Measurements from ENCODE around the gene GPX4. TPM values are rescaled to one million over a fixed set of nuclear protein-coding genes. Genes with fewer than 3 reads are reported as not detected.
A peak's percentile ranks its signal among the peaks of the same experiment; 100 is the strongest.

Gene GPX4
- total and polyA plus RNA-seq, 9 of the 15 experiments (the other 6 are each of a cell fraction or from before 2014, with no cell fraction given) = 61.4 to 661 (median 349) TPM

GRCh38 chr19:1111641-1112267 lies 8.0 kb downstream of the GPX4 start:
- no peaks in the 10 kb centered on the region for H3K9me3 ChIP-seq (replicated peaks; ENCODE audit: control insufficient read depth, insufficient read depth, low read depth, low read length)
- H3K9me1 ChIP-seq (ENCODE audit: control insufficient read depth, insufficient read depth, low read length) = no peaks in the 10 kb centered on the region
- H3K79me2 ChIP-seq (ENCODE audit: control insufficient read depth, insufficient read depth, low read length) = peaks cover 3% of the 10 kb centered on the region; the same call in 1 of the 3 replicates
- ChIA-PET POLR2A (interaction anchor here (0.7 to 2.3 kb wide), 7 partner anchors 8 to 157 kb away, joined by 3 to 14 read pairs (median 4); partner anchors contain the start of gene GPX4), CTCF (ENCODE audit: low intra/inter-chr PET ratio) (interaction anchor here (0.6 to 3.8 kb wide), 3 partner anchors 81 to 129 kb away, joined by 3 to 21 read pairs (median 21); partner anchors contain the start of gene ATP5F1D)
- 6% methylated on average over 9 of the region's 18 CpGs for WGBS (ENCODE audit: insufficient coverage, low coverage, missing lambda C conversion rate)
- DNase-seq (ENCODE audit: extremely low read depth in 1 of 4, low spot score in 3 of 4) (no peak), ATAC-seq (no peak), FAIRE-seq (no peak)
- H3K4me1 ChIP-seq (replicated peaks in 1 of 2; ENCODE audit: control insufficient read depth in 2 of 2, insufficient read depth in 2 of 2, low read length in 2 of 2) = peaks cover 9 to 83% of the 10 kb centered on the region in 2 experiments
- H4K20me1 ChIP-seq (replicated peaks; ENCODE audit: control insufficient read depth, insufficient read depth, low read length) = no peaks in the 10 kb centered on the region
- H3K4me3 ChIP-seq = no peak overlapping the region
- H3K9ac ChIP-seq (ENCODE audit: insufficient read depth in 1 of 2, low read depth in 2 of 2, low read length in 2 of 2) = peak overlapping the region in 1 of 2 experiments; percentile 82; a peak in 1 of 4 replicates
- peak overlapping the region; percentile 35; the same call in 2 of the 3 replicates for H3K27ac ChIP-seq (ENCODE audit: extremely low read depth, low read depth, low read length)
- in situ Hi-C loops (cut with MboI) (no loop called here), intact Hi-C loops (cut with micrococcal nuclease) (loop anchor here (2.0 to 5.0 kb wide), 2 partner anchors 81 to 129 kb away; partner anchors contain the start of gene ATP5F1D)
- BruUV-seq (replicated peaks) = no TSS peak
- peaks cover 70% of the 10 kb centered on the region; the same call in 2 of the 3 replicates for H3K36me3 ChIP-seq (ENCODE audit: control insufficient read depth, insufficient read depth, low read length)
- H3K27me3 ChIP-seq (ENCODE audit: control insufficient read depth in 2 of 2, insufficient read depth in 2 of 2, low read length in 2 of 2) = no peaks in the 10 kb centered on the region
- TF ChIP-seq MAX (CRISPR knock-in tag; IDR thresholded peaks at IDR 0.05) = 0 out of 2 replicates have a peak, but pooled peaks have one; percentile 7
- TF ChIP-seq BDP1 (IDR thresholded peaks at IDR 0.05; ENCODE audit: insufficient read depth, insufficient read length) = no peak
- H2AFZ ChIP-seq (ENCODE audit: low read depth, low read length) = no peak overlapping the region
- H3K4me2 ChIP-seq (ENCODE audit: insufficient read depth, low read length) = peak overlapping the region; percentile 53; the same call in 1 of the 2 replicates
